Activated naive CD8-positive, alpha-beta T cell treated with anti-CD3 and anti-CD28 coated beads, Interleukin-2, amount 10 ng/mL, durations not matched to agents 7 days and 5 days (primary cell): Measurements from ENCODE around the gene OSTN. TPM values are rescaled to one million over a fixed set of nuclear protein-coding genes. Genes with fewer than 3 reads are reported as not detected.

Experiments
- ATAC-seq: fragments of 150-1000 bp; cut with Tn5 transposase; one replicate; pipeline ENCODE4 v1.10.0; 2021; ENCODE audit warnings: low read depth, moderate library complexity
- POLR2A ChIA-PET: fragments of 350-600 bp; sonication (Branson Sonifier 250); formaldehyde crosslinking; loops from one replicate; lab custom pipeline; 2021; ENCODE audit warnings: antibody characterized with exemption; lab: Charles Lee
- DNase-seq: peaks from one replicate; pipeline ENCODE4 v3.0.0; 2021
- H3K27ac Mint-ChIP-seq: one replicate; pipeline ENCODE4 v1.8.0; 2022; ENCODE audit warnings: mild to moderate bottlenecking, mixed read lengths
- H3K27me3 Mint-ChIP-seq: one replicate; pipeline ENCODE4 v1.8.0; 2022; ENCODE audit warnings: mild to moderate bottlenecking, moderate library complexity, mixed read lengths
- H3K36me3 Mint-ChIP-seq: one replicate; pipeline ENCODE4 v1.8.0; 2021; ENCODE audit warnings: mild to moderate bottlenecking, mixed read lengths
- H3K4me1 Mint-ChIP-seq: one replicate; pipeline ENCODE4 v1.8.0; 2021; ENCODE audit warnings: mixed read lengths
- H3K4me3 Mint-ChIP-seq: one replicate; pipeline ENCODE4 v1.8.0; 2022; ENCODE audit warnings: mild to moderate bottlenecking, moderate library complexity, mixed read lengths
- H3K9me3 Mint-ChIP-seq: one replicate; pipeline ENCODE4 v1.8.0; 2021; ENCODE audit warnings: mixed read lengths
- total RNA-seq, 2 experiments: library from RNA; stranded (reverse); gene quantifications; one replicate each; pipeline ENCODE4 v1.2.3, GENCODE V29; 2021

Gene OSTN
- total RNA-seq, 2 experiments from 2014 or later: not detected

GRCh38 chr3:191290311-191291025 lies 91.4 kb downstream of the OSTN start:
- POLR2A ChIA-PET: no interaction called here
- Mint-ChIP-seq H3K4me3 (no peak overlapping the region), H3K27me3 (no peaks in the 10 kb centered on the region), H3K36me3 (no peaks in the 10 kb centered on the region), H3K4me1 (no peaks in the 10 kb centered on the region), H3K9me3 (no peaks in the 10 kb centered on the region), H3K27ac (no peak overlapping the region)
- DNase-seq (no peak), ATAC-seq (no peak)

- Mint-ChIP-seq H3K4me3 (no peak overlapping the region), H3K27me3 (no peaks in the 10 kb centered on the region), H3K4me1 (no peaks in the 10 kb centered on the region), H3K27ac (no peak overlapping the region), H3K36me3 (no peaks in the 10 kb centered on the region), H3K9me3 (no peaks in the 10 kb centered on the region)
- DNase-seq: no peak
- POLR2A ChIA-PET: no interaction called here
- ATAC-seq: no peak
Observed at GRCh38 chr3:191292243-191293015, 93.4 kb downstream of the OSTN start.

- DNase-seq (no peak), ATAC-seq (no peak)
- no peaks in the 10 kb centered on the region for H3K27me3 Mint-ChIP-seq
- H3K9me3 Mint-ChIP-seq: no peaks in the 10 kb centered on the region
- POLR2A ChIA-PET: interaction anchor here (0.7 kb wide), 1 partner anchor 9 kb away, joined by 3 read pairs; no protein-coding TSS in a partner anchor
- H3K4me3 Mint-ChIP-seq: no peak overlapping the region
- H3K36me3 Mint-ChIP-seq: no peaks in the 10 kb centered on the region
- H3K27ac Mint-ChIP-seq: no peak overlapping the region
- no peaks in the 10 kb centered on the region for H3K4me1 Mint-ChIP-seq
Observed at GRCh38 chr3:191294291-191294690, 95.2 kb downstream of the OSTN start.

- Mint-ChIP-seq H3K27ac (no peak overlapping the region), H3K27me3 (no peaks in the 10 kb centered on the region), H3K4me1 (no peaks in the 10 kb centered on the region), H3K9me3 (peaks cover 2% of the 10 kb centered on the region), H3K36me3 (no peaks in the 10 kb centered on the region), H3K4me3 (no peak overlapping the region)
- no peak for DNase-seq
- ATAC-seq: no peak
- POLR2A ChIA-PET: no interaction called here
Observed at GRCh38 chr3:191296041-191296541, 97.0 kb downstream of the OSTN start.

- no peak for DNase-seq
- no peaks in the 10 kb centered on the region for H3K27me3 Mint-ChIP-seq
- H3K4me1 Mint-ChIP-seq: no peaks in the 10 kb centered on the region
- POLR2A ChIA-PET: no interaction called here
- H3K9me3 Mint-ChIP-seq: peaks cover 2% of the 10 kb centered on the region
- H3K27ac Mint-ChIP-seq: no peak overlapping the region
- H3K4me3 Mint-ChIP-seq: no peak overlapping the region
- ATAC-seq: no peak
- no peaks in the 10 kb centered on the region for H3K36me3 Mint-ChIP-seq
Observed at GRCh38 chr3:191298846-191299245, 99.8 kb downstream of the OSTN start.

GRCh38 chr3:191300422-191300821 lies 101.4 kb downstream of the OSTN start:
- DNase-seq: no peak
- no peaks in the 10 kb centered on the region for H3K36me3 Mint-ChIP-seq
- H3K4me3 Mint-ChIP-seq: no peak overlapping the region
- no peaks in the 10 kb centered on the region for H3K27me3 Mint-ChIP-seq
- H3K4me1 Mint-ChIP-seq: no peaks in the 10 kb centered on the region
- POLR2A ChIA-PET: no interaction called here
- no peak overlapping the region for H3K27ac Mint-ChIP-seq
- no peak for ATAC-seq
- H3K9me3 Mint-ChIP-seq: peaks cover 3% of the 10 kb centered on the region

- Mint-ChIP-seq H3K4me3 (no peak overlapping the region), H3K9me3 (peaks cover 3% of the 10 kb centered on the region), H3K27me3 (no peaks in the 10 kb centered on the region), H3K4me1 (no peaks in the 10 kb centered on the region), H3K27ac (no peak overlapping the region), H3K36me3 (no peaks in the 10 kb centered on the region)
- POLR2A ChIA-PET: no interaction called here
- DNase-seq: no peak
- ATAC-seq: no peak
Observed at GRCh38 chr3:191301017-191301416, 102.0 kb downstream of the OSTN start.

- ATAC-seq (no peak), DNase-seq (no peak)
- H3K4me3 Mint-ChIP-seq: no peak overlapping the region
- no peaks in the 10 kb centered on the region for H3K36me3 Mint-ChIP-seq
- peaks cover 3% of the 10 kb centered on the region for H3K9me3 Mint-ChIP-seq
- H3K4me1 Mint-ChIP-seq: no peaks in the 10 kb centered on the region
- POLR2A ChIA-PET: no interaction called here
- H3K27ac Mint-ChIP-seq: no peak overlapping the region
- no peaks in the 10 kb centered on the region for H3K27me3 Mint-ChIP-seq
Observed at GRCh38 chr3:191301782-191302411, 102.9 kb downstream of the OSTN start.

GRCh38 chr3:191302451-191302850 lies 103.4 kb downstream of the OSTN start:
- no peaks in the 10 kb centered on the region for H3K4me1 Mint-ChIP-seq
- no peaks in the 10 kb centered on the region for H3K36me3 Mint-ChIP-seq
- ATAC-seq (no peak), DNase-seq (no peak)
- H3K4me3 Mint-ChIP-seq: no peak overlapping the region
- H3K27me3 Mint-ChIP-seq: no peaks in the 10 kb centered on the region
- no peak overlapping the region for H3K27ac Mint-ChIP-seq
- POLR2A ChIA-PET: no interaction called here
- peaks cover 3% of the 10 kb centered on the region for H3K9me3 Mint-ChIP-seq

GRCh38 chr3:191303596-191303995 lies 104.6 kb downstream of the OSTN start:
- H3K27ac Mint-ChIP-seq: no peak overlapping the region
- DNase-seq (no peak), ATAC-seq (no peak)
- no peaks in the 10 kb centered on the region for H3K27me3 Mint-ChIP-seq
- H3K4me3 Mint-ChIP-seq: no peak overlapping the region
- no peaks in the 10 kb centered on the region for H3K4me1 Mint-ChIP-seq
- POLR2A ChIA-PET: interaction anchor here (0.6 kb wide), 1 partner anchor 9 kb away, joined by 3 read pairs; no protein-coding TSS in a partner anchor
- no peaks in the 10 kb centered on the region for H3K36me3 Mint-ChIP-seq
- peaks cover 3% of the 10 kb centered on the region for H3K9me3 Mint-ChIP-seq

- H3K4me3 Mint-ChIP-seq: no peak overlapping the region
- peaks cover 4% of the 10 kb centered on the region for H3K9me3 Mint-ChIP-seq
- ATAC-seq: no peak
Observed at GRCh38 chr3:191306428-191306827, 107.4 kb downstream of the OSTN start.

GRCh38 chr3:191307341-191307740 lies 108.3 kb downstream of the OSTN start:
- H3K4me1 Mint-ChIP-seq: no peaks in the 10 kb centered on the region
- H3K27me3 Mint-ChIP-seq: no peaks in the 10 kb centered on the region
- H3K9me3 Mint-ChIP-seq: peaks cover 4% of the 10 kb centered on the region
- no peak overlapping the region for H3K4me3 Mint-ChIP-seq
- ATAC-seq: no peak
- no peak overlapping the region for H3K27ac Mint-ChIP-seq
- no peaks in the 10 kb centered on the region for H3K36me3 Mint-ChIP-seq
- DNase-seq: no peak
- POLR2A ChIA-PET: no interaction called here

More at GRCh38 chr3:191306428-191306827, 107.4 kb downstream of the OSTN start:
- Mint-ChIP-seq H3K27me3 (no peaks in the 10 kb centered on the region), H3K27ac (no peak overlapping the region), H3K36me3 (no peaks in the 10 kb centered on the region), H3K4me1 (no peaks in the 10 kb centered on the region)
- no peak for DNase-seq
- POLR2A ChIA-PET: no interaction called here

GRCh38 chr3:191313296-191313695 lies 114.3 kb downstream of the OSTN start:
- DNase-seq (no peak), ATAC-seq (no peak)
- peaks cover 5% of the 10 kb centered on the region for H3K9me3 Mint-ChIP-seq
- H3K27me3 Mint-ChIP-seq: no peaks in the 10 kb centered on the region
- no peak overlapping the region for H3K4me3 Mint-ChIP-seq
- no peak overlapping the region for H3K27ac Mint-ChIP-seq
- H3K4me1 Mint-ChIP-seq: no peaks in the 10 kb centered on the region
- POLR2A ChIA-PET: no interaction called here
- H3K36me3 Mint-ChIP-seq: no peaks in the 10 kb centered on the region
